HCT116 (cell line): Measurements from ENCODE around the gene PTRHD1. TPM values are rescaled to one million over a fixed set of nuclear protein-coding genes. Genes with fewer than 3 reads are reported as not detected.

Experiments
- ATAC-seq: fragments of 200-7000 bp; cut with Tn5 transposase; 2 replicates; pipeline ENCODE4 v1.9.1; 2020; ENCODE audit warnings: mild to moderate bottlenecking, moderate library complexity
- BruUV-seq: library from RNA; stranded (reverse); fragments of 400-500 nt; replicated peaks from 2 replicates; lab custom pipeline; 2021; lab: Mats Ljungman, UMichigan
- CTCF ChIA-PET: fragments of 300-600 bp; sonication (Branson Sonifier 250); formaldehyde crosslinking; loops from one replicate; lab custom pipeline; 2021; ENCODE audit warnings: antibody characterized with exemption; lab: Charles Lee
- POLR2A ChIA-PET: fragments of 300-600, 350-600 bp; sonication (Branson Sonifier 250); formaldehyde crosslinking; loops from one replicate; lab custom pipeline; 2021; ENCODE audit warnings: antibody characterized with exemption; lab: Charles Lee
- RAD21 ChIA-PET, 2 experiments: fragments of 300-600 bp; sonication (Branson Sonifier 250); formaldehyde crosslinking; loops; one replicate each; lab custom pipeline; 2023; ENCODE audit warnings: low total read pairs in 2 of 2; ENCODE audit not compliant: uncharacterized antibody in 2 of 2, unreplicated experiment in 2 of 2, low non-redundant PET in 1 of 2; lab: Charles Lee
- DNase-seq: peaks from one replicate; pipeline ENCODE4 v3.0.0-alpha.2; 2010; ENCODE audit warnings: low read depth, low spot score
- H2AFZ ChIP-seq: fragments of 200-600 bp; shearing (Covaris generic), sonication (generic); 2 replicates; pipeline ENCODE4 v1.6.1; 2017; ENCODE audit warnings: low read depth, mixed run types, mixed read lengths, antibody characterized with exemption, low read length; ENCODE audit not compliant: poor library complexity, severe bottlenecking
- H3K27ac ChIP-seq: 2 replicates; pipeline ENCODE4 v1.5.1; 2012; ENCODE audit warnings: low read depth, low read length
- H3K27me3 ChIP-seq: fragments of 200-600 bp; sonication (generic); 2 replicates; pipeline ENCODE4 v1.6.1; 2016; ENCODE audit warnings: mixed run types, low read length, mixed read lengths; ENCODE audit not compliant: insufficient read depth
- H3K36me3 ChIP-seq, 2 experiments: fragments of 200-500 bp in 1 of 2; fragments of 200-600 bp in 1 of 2; sonication (Bioruptor generic) in 1 of 2; sonication (generic) in 1 of 2; 2 replicates each; pipeline versions ENCODE4 v1.5.1 to v1.6.1; 2014 to 2016; ENCODE audit warnings: low read length in 2 of 2, inconsistent platforms in 1 of 2, mixed read lengths in 1 of 2, mixed run types in 1 of 2; ENCODE audit not compliant: insufficient read depth in 2 of 2, control insufficient read depth in 1 of 2
- H3K4me1 ChIP-seq, 2 experiments: fragments of 200-600 bp in 1 of 2; sonication (generic) in 1 of 2; 2 replicates each; pipeline versions ENCODE4 v1.5.1 to v1.6.1; 2012 to 2017; ENCODE audit warnings: low read length in 2 of 2, inconsistent platforms in 1 of 2, mild to moderate bottlenecking in 1 of 2, mixed read lengths in 1 of 2, mixed run types in 1 of 2, moderate library complexity in 1 of 2; ENCODE audit not compliant: insufficient read depth in 2 of 2, control insufficient read depth in 1 of 2
- H3K4me2 ChIP-seq: fragments of 200-600 bp; sonication (generic); 2 replicates; pipeline ENCODE4 v1.6.1; 2017; ENCODE audit warnings: mixed run types, low read length, mixed read lengths
- H3K4me3 ChIP-seq, 2 experiments: fragments of 200-600 bp in 1 of 2; sonication (generic) in 1 of 2; replicated peaks in 1 of 2; 2 replicates each; pipeline ENCODE4 v1.5.1; 2011 to 2016; ENCODE audit warnings: low read length in 2 of 2, control low read depth in 1 of 2, low read depth in 1 of 2, mild to moderate bottlenecking in 1 of 2, mixed read lengths in 1 of 2, mixed run types in 1 of 2
- H3K79me2 ChIP-seq: fragments of 200-600 bp; sonication (generic); 2 replicates; pipeline ENCODE4 v1.6.1; 2017; ENCODE audit warnings: mild to moderate bottlenecking, mixed run types, low read length, moderate library complexity, mixed read lengths; ENCODE audit not compliant: insufficient read depth
- H3K9ac ChIP-seq: fragments of 200-600 bp; sonication (generic); 2 replicates; pipeline ENCODE4 v1.6.1; 2016; ENCODE audit warnings: low read length, mixed read lengths
- H3K9me2 ChIP-seq: fragments of 200-600 bp; sonication (generic), shearing (Covaris generic); 2 replicates; pipeline ENCODE4 v1.6.1; 2017; ENCODE audit warnings: mixed run types, mild to moderate bottlenecking, moderate library complexity; ENCODE audit not compliant: insufficient read depth
- H3K9me3 ChIP-seq, 2 experiments: fragments of 200-500 bp in 1 of 2; fragments of 200-600 bp in 1 of 2; sonication (Bioruptor generic) in 1 of 2; sonication (generic) in 1 of 2; 2 replicates each; pipeline ENCODE4 v1.6.1; 2014 to 2017; ENCODE audit warnings: low read length in 2 of 2, mixed read lengths in 2 of 2, inconsistent platforms in 1 of 2, low read depth in 1 of 2, mild to moderate bottlenecking in 1 of 2, mixed run types in 1 of 2, moderate library complexity in 1 of 2; ENCODE audit not compliant: control insufficient read depth in 1 of 2, insufficient read depth in 1 of 2
- H4K20me1 ChIP-seq: fragments of 200-600 bp; sonication (generic), shearing (Covaris generic); 2 replicates; pipeline ENCODE4 v1.6.1; 2017; ENCODE audit warnings: mixed run types, mild to moderate bottlenecking, moderate library complexity; ENCODE audit not compliant: insufficient read depth
- CBX3 ChIP-seq: IDR thresholded peaks from 2 replicates; pipeline ENCODE4 v1.6.1; 2012; ENCODE audit warnings: low read depth
- CEBPB ChIP-seq: IDR thresholded peaks from 2 replicates; pipeline ENCODE4 v1.6.1; 2012; ENCODE audit warnings: low read depth
- CTCF ChIP-seq, 3 experiments: fragments of 200-600 bp in 1 of 3; sonication (generic) in 1 of 3; IDR thresholded peaks in 2 of 3; conservative IDR thresholded peaks in 1 of 3; 2 replicates each; pipeline ENCODE4 v1.5.1; 2012 to 2017; ENCODE audit warnings: low read depth in 2 of 3, low read length in 2 of 3, antibody characterized with exemption in 1 of 3, borderline replicate concordance in 1 of 3, control low read depth in 1 of 3, mild to moderate bottlenecking in 1 of 3, mixed read lengths in 1 of 3, mixed run types in 1 of 3, moderate library complexity in 1 of 3; ENCODE audit not compliant: insufficient read depth in 1 of 3
- EGR1 ChIP-seq: IDR thresholded peaks from 2 replicates; pipeline ENCODE4 v1.6.1; 2012; ENCODE audit warnings: low read depth
- ELF1 ChIP-seq: IDR thresholded peaks from 2 replicates; pipeline ENCODE4 v1.6.1; 2012; ENCODE audit warnings: low read depth, borderline replicate concordance
- EZH2phosphoT487 ChIP-seq: fragments of 200-600 bp; IDR thresholded peaks from 2 replicates; pipeline ENCODE4 v1.6.1; 2018; ENCODE audit warnings: antibody characterized with exemption, borderline replicate concordance
- FOSL1 ChIP-seq: IDR thresholded peaks from 2 replicates; pipeline ENCODE4 v1.6.1; 2012; ENCODE audit warnings: low read depth
- JUND ChIP-seq: IDR thresholded peaks from 2 replicates; pipeline ENCODE4 v1.6.1; 2012
- MAX ChIP-seq: IDR thresholded peaks from 2 replicates; pipeline ENCODE4 v1.6.1; 2012
- POLR2A ChIP-seq: IDR thresholded peaks from 2 replicates; pipeline ENCODE4 v1.7.0; 2011; ENCODE audit warnings: borderline replicate concordance; ENCODE audit not compliant: insufficient read depth, insufficient read length; ENCODE audit errors: extremely low read depth
- POLR2AphosphoS5 ChIP-seq: IDR thresholded peaks from 2 replicates; pipeline ENCODE4 v1.6.1; 2011; ENCODE audit warnings: mild to moderate bottlenecking, low read depth, low read length, moderate library complexity
- RAD21 ChIP-seq: IDR thresholded peaks from 2 replicates; pipeline ENCODE4 v1.6.1; 2012; ENCODE audit warnings: low read depth, mild to moderate bottlenecking
- REST ChIP-seq: IDR thresholded peaks from 2 replicates; pipeline ENCODE4 v1.6.1; 2012; ENCODE audit warnings: low read depth
- SIN3A ChIP-seq: IDR thresholded peaks from 2 replicates; pipeline ENCODE4 v1.6.1; 2012; ENCODE audit warnings: low read depth
- SP1 ChIP-seq: IDR thresholded peaks from 2 replicates; pipeline ENCODE4 v1.6.1; 2012; ENCODE audit warnings: low read depth
- SRF ChIP-seq: IDR thresholded peaks from 2 replicates; pipeline ENCODE4 v1.6.1; 2012; ENCODE audit warnings: low read depth
- YY1 ChIP-seq: IDR thresholded peaks from 2 replicates; pipeline ENCODE4 v1.6.1; 2011; ENCODE audit warnings: low read length, low read depth, moderate library complexity, mild to moderate bottlenecking; ENCODE audit not compliant: insufficient replicate concordance; ENCODE audit errors: extremely low read depth
- ZBTB33 ChIP-seq: IDR thresholded peaks from 2 replicates; pipeline ENCODE4 v1.6.1; 2011; ENCODE audit warnings: mild to moderate bottlenecking, low read length, moderate library complexity; ENCODE audit not compliant: insufficient replicate concordance; ENCODE audit errors: extremely low read depth
- ZFX ChIP-seq: fragments of 450-650 bp; IDR thresholded peaks from 2 replicates; pipeline ENCODE4 v1.6.1; 2017
- ZNF274 ChIP-seq: fragments of 200-500 bp; sonication (Bioruptor generic); IDR thresholded peaks from 2 replicates; pipeline ENCODE4 v1.6.1; 2014; ENCODE audit warnings: mild to moderate bottlenecking, low read depth, low read length, inconsistent platforms
- intact Hi-C: fragments of 100-400 bp; cut with micrococcal nuclease; formaldehyde crosslinking; loops from 2 replicates; pipeline ENCODE4 v1.10.0; 2022
- total RNA-seq: library from RNA; stranded (reverse); gene quantifications from one replicate; pipeline ENCODE4 v1.2.1, GENCODE V29; 2021; ENCODE audit not compliant: unreplicated experiment

PTRHD1 gene
- total RNA-seq, 1 experiment from 2014 or later: 24.3 TPM

- POLR2A ChIA-PET: no interaction called here
- CTCF ChIA-PET: no interaction called here
- intact Hi-C loops: no loop called here
These were observed 27.6 kb upstream of the PTRHD1 start for GRCh38 chr2:24820598-24821432.

More at GRCh38 chr2:24820598-24821432, 27.6 kb upstream of the PTRHD1 start:
- H3K27me3 ChIP-seq: no peaks in the 10 kb centered on the region
- no peaks in the 10 kb centered on the region for H3K9me3 ChIP-seq
- DNase-seq (no peak), ATAC-seq (no peak; the same call in 1 of the 2 replicates)
- no peak overlapping the region; the same call in 1 of the 2 replicates for H3K27ac ChIP-seq
- H3K9me2 ChIP-seq: no peaks in the 10 kb centered on the region
- H4K20me1 ChIP-seq: no peaks in the 10 kb centered on the region
- RAD21 ChIA-PET: interaction anchor here in 1 of 2 experiments (1.1 kb wide), 1 partner anchor 399 kb away, joined by 3 read pairs; no protein-coding TSS in a partner anchor
- no peak overlapping the region for H3K4me2 ChIP-seq
- TF ChIP-seq REST: no peak
- no peak for TF ChIP-seq JUND
- no peak for TF ChIP-seq MAX
- TF ChIP-seq EGR1: no peak
- TF ChIP-seq YY1: no peak
- no peak for TF ChIP-seq POLR2A
- TF ChIP-seq SRF: no peak
- no peak for TF ChIP-seq CBX3
- no peak for TF ChIP-seq ZFX
- no peak for TF ChIP-seq SP1
- TF ChIP-seq ZNF274: no peak
- no peak for TF ChIP-seq RAD21
- TF ChIP-seq SIN3A: no peak
- no peak for TF ChIP-seq CTCF (IDR thresholded peaks at IDR 0.05 in 2 of 3, conservative IDR thresholded peaks at IDR 0.05 in 1 of 3; ENCODE audit: borderline replicate concordance in 1 of 3, insufficient read depth in 1 of 3, low read depth in 2 of 3, low read length in 2 of 3)
- no peak for TF ChIP-seq ELF1
- no peak for TF ChIP-seq POLR2AphosphoS5
- TF ChIP-seq ZBTB33: no peak
- no peak for TF ChIP-seq CEBPB
- TF ChIP-seq FOSL1: no peak
- no peak for TF ChIP-seq EZH2phosphoT487
- H2AFZ ChIP-seq: no peak overlapping the region
- BruUV-seq: no TSS peak
- no peak overlapping the region for H3K4me3 ChIP-seq
- H3K4me1 ChIP-seq: no peaks in the 10 kb centered on the region
- peaks cover 30 to 60% of the 10 kb centered on the region in 2 experiments for H3K36me3 ChIP-seq
- no peak overlapping the region for H3K9ac ChIP-seq
- H3K79me2 ChIP-seq: 0 out of 2 replicates have a peak, but pooled peaks cover 2% of the 10 kb centered on the region
